Heart left ventricle (tissue), 16 donors: ENCODE measurements around the gene ZNF597. TPM values are rescaled to one million over a fixed set of nuclear protein-coding genes. Genes with fewer than 3 reads are reported as not detected.

Source experiments
- ATAC-seq, 4 donors: fragments of 200-7000 bp; cut with Tn5 transposase; one replicate each; pipeline ENCODE4 v1.9.1; 2020 to 2022; ENCODE audit warnings: moderate library complexity in 4 of 4, mild to moderate bottlenecking in 3 of 4, moderate number of reproducible peaks in 1 of 4
- DNase-seq, 5 donors: peaks; one replicate each; pipeline ENCODE4 v3.0.0-alpha.2; 2020
- H3K27ac ChIP-seq, 12 donors: fragments of 200-600 bp; sonication (generic) in 4 of 12; one replicate each; pipeline versions ENCODE4 v1.5.0 to v1.8.0; 2016 to 2022; ENCODE audit warnings: mild to moderate bottlenecking in 2 of 12
- H3K27me3 ChIP-seq, 9 donors: fragments of 200-600 bp; sonication (generic) in 2 of 9; one replicate each; pipeline versions ENCODE4 v1.5.1 to v1.8.0; 2016 to 2022; ENCODE audit warnings: mild to moderate bottlenecking in 3 of 9
- H3K36me3 ChIP-seq, 9 donors: fragments of 200-600 bp; sonication (generic) in 2 of 9; one replicate each; pipeline versions ENCODE4 v1.5.0 to v1.8.0; 2018 to 2022; ENCODE audit warnings: mild to moderate bottlenecking in 2 of 9
- H3K4me1 ChIP-seq, 12 donors: fragments of 200-600 bp; sonication (generic) in 4 of 12; one replicate each; pipeline versions ENCODE4 v1.5.0 to v1.8.0; 2016 to 2022; ENCODE audit warnings: mild to moderate bottlenecking in 3 of 12
- H3K4me3 ChIP-seq, 12 donors: fragments of 200-600 bp; sonication (generic) in 4 of 12; one replicate each; pipeline versions ENCODE4 v1.5.0 to v1.8.0; 2017 to 2022; ENCODE audit warnings: mild to moderate bottlenecking in 9 of 12, moderate library complexity in 4 of 12
- H3K9me3 ChIP-seq, 12 donors: fragments of 200-600 bp; sonication (generic) in 4 of 12; one replicate each; pipeline versions ENCODE4 v1.5.0 to v1.8.0; 2016 to 2022; ENCODE audit warnings: mild to moderate bottlenecking in 1 of 12
- POLR2A ChIP-seq, 2 donors: fragments of 450-650 bp; IDR thresholded peaks; one replicate each; pipeline ENCODE4 v1.6.1; 2017; ENCODE audit warnings: antibody characterized with exemption in 2 of 2, mild to moderate bottlenecking in 2 of 2, moderate library complexity in 2 of 2
- WGBS, 4 donors: extraction: QIAGEN DNeasy Blood & Tissue Kit in 2 of 4; methylation state at CpG; one replicate each; pipeline versions ENCODE4 v1.1.5 to v1.1.7; 2013 to 2018; 5-methylcytosine and 5-hydroxymethylcytosine counted together
- intact Hi-C, 10 donors: fragments of 100-400 bp; cut with DNase I; formaldehyde crosslinking; loops; one replicate each; pipeline versions ENCODE4 v1.11.1 to v1.14.2; 2022
- polyA plus RNA-seq, 2 donors: library from polyadenylated mRNA; stranded (reverse); fragments of 200-250 nt; gene quantifications; one replicate each; pipeline ENCODE4 v1.2.3, GENCODE V29; 2013
- total RNA-seq, 9 donors: library from RNA; depleted of rRNA in 2 of 9; stranded (reverse); fragments of >200 nt in 2 of 9; fragmentation: NEBNext Ultra II Directional in 3 of 9; extraction: Animal tissue kit (Norgen Biotek cat#: 25700) in 3 of 9; gene quantifications; one replicate each; pipeline versions ENCODE4 v1.1.0 to v1.2.4, GENCODE V29; 2016 to 2023
- TF ChIP-seq, protein P1 (sequence below), 12 donors: fragments of 200-600 bp; sonication (generic) in 4 of 12; IDR thresholded peaks; one replicate each; pipeline versions ENCODE4 v1.5.0 to v1.8.0; 2018 to 2022; ENCODE audit warnings: antibody characterized with exemption in 12 of 12, mild to moderate bottlenecking in 5 of 12
- donor health status: ischemic (EF 13 %, LVEDD 7.1; RV severe dilation, severe dysfunction).
- donor health status: healthy with polysubstance abuse.
- donor health status: DM: no; HTN: yes; CAD: no.
- donor health status: DM: no; HTN: no; CAD: no.
- donor health status: ischemic (EF 25% LVEDD 6.9; RV normal size, moderate dysfunction).
- donor health status: ischemic (EF 25% LVEDD 5.7; RV mildly dilated, moderate dysfunction).
- donor health status: healthy.
- donor health status: DM: yes; HTN: yes; CAD: no.
- donor health status: ischemic (EF 35%, LVEDD 5.7; RV mildly dilated, moderate dysfunction).
- donor health status: nonischemic (EF 11% LVEDD 7.7; RV severe dilation, severe dysfunction).
- donor health status: DM: yes; HTN: yes; CAD: no.
- donor health status: PGD.
- donor health status: ischemic (EF 29% LVEDD 5.4; RV normal size, mild dysfunction).
- donor health status: nonischemic (EF 23%, LVEDD 6.1; RV moderate dilation, normal function).

Gene ZNF597
- total and polyA plus RNA-seq, 11 donors: 0.65 to 3.3 (median 1.6) TPM

DNA sequence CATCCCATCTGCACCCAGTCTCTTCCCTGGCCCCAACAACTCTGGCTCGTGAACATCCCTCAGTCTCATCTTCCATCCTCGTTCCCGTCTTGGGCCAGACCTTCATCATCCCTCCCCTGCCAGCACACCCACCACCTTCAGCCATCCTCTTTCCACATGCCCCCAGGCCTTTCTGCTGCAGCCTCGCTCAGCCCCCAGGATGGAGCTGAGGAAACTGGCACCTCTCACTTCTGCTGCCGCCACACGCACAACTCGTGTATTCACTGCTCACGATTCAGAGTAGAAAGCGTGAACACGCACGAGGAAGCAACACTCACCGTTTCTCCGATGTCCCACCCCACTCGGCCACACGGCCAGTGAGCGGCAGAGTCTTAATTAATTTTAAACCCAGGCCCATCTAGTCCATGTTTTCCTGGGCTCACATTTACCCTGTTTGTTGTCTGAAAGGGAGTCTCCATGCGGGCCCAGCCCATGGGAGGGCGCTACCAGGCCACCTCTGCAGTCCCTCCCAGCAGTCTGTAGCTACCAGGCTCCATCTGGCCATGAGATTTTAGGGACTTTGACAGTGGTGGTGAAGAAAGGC lies 39.4 kb upstream of the ZNF597 start:
- WGBS, 4 donors: 93 to 96% (median 94%) methylated on average over 18 of the region's 18 CpGs
- H3K4me1 ChIP-seq: peaks cover 0 to 30% (median 0%) of the 10 kb centered on the region in 12 donors
- intact Hi-C loops: no loop called here
- no peak overlapping the region for H3K4me3 ChIP-seq
- no peak for DNase-seq
- no peak overlapping the region for H3K27ac ChIP-seq
- H3K27me3 ChIP-seq: no peaks in the 10 kb centered on the region
- no peaks in the 10 kb centered on the region for H3K9me3 ChIP-seq
- ATAC-seq: no peak
- TF ChIP-seq, protein P1, sequence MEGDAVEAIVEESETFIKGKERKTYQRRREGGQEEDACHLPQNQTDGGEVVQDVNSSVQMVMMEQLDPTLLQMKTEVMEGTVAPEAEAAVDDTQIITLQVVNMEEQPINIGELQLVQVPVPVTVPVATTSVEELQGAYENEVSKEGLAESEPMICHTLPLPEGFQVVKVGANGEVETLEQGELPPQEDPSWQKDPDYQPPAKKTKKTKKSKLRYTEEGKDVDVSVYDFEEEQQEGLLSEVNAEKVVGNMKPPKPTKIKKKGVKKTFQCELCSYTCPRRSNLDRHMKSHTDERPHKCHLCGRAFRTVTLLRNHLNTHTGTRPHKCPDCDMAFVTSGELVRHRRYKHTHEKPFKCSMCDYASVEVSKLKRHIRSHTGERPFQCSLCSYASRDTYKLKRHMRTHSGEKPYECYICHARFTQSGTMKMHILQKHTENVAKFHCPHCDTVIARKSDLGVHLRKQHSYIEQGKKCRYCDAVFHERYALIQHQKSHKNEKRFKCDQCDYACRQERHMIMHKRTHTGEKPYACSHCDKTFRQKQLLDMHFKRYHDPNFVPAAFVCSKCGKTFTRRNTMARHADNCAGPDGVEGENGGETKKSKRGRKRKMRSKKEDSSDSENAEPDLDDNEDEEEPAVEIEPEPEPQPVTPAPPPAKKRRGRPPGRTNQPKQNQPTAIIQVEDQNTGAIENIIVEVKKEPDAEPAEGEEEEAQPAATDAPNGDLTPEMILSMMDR (IDR thresholded peaks at IDR 0.05): no peak
- no peak for TF ChIP-seq POLR2A (IDR thresholded peaks at IDR 0.05)
- peaks cover 0 to 94% (median 82%) of the 10 kb centered on the region in 9 donors for H3K36me3 ChIP-seq

DNA sequence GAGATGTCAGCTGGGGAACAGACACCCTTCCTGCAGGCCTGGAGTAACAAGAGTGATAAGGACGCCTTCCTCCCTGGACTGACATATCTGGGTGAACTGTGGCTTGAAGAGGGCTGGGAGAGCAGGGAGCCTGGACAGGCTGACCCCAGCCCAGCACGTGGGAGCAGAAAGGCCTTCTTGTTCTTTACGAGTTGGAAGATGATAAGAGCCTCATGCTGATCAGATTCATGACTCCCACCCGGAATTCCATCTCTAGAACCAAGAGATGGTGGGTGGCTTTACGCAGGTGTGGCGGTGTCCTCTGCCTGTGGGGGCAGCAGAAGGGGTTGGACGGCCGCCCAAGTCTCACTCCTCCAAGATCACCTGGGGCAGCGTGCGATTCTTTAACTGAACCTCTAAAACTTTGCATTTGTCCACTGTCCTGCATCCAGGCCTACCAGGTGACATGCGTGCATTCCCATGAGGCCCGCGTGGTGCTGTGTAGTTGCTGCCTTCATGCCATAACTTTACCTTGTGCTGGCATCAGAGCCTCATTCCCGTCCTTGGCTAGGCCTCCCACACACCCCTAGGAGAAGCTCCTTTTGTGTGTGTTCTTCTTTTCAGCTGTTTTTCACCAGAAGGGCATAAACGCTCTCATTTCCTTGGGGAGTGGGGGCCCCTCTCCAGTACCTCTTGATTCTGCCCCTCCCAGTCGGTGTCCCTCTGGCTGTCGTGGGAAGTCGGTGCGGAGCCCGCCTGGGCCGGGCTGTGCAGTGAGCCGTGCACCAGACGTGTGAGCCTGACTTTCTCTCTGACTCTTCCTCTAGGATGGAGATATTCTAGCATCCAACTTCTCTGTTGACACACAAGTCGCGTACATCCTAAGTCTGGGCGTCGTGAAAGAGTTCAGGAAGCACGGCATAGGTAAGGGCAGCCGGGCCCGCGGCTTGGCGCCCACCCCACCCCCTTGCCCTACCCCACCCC lies 38.7 kb upstream of the ZNF597 start:
- no peak overlapping the region for H3K4me3 ChIP-seq
- DNase-seq (no peak), ATAC-seq (peak in 3 of 4 donors; percentile 26 to 35 (median 31))
- H3K9me3 ChIP-seq: no peaks in the 10 kb centered on the region
- intact Hi-C loops: no loop called here
- TF ChIP-seq POLR2A (IDR thresholded peaks at IDR 0.05): no peak
- TF ChIP-seq, protein P1 (IDR thresholded peaks at IDR 0.05): no peak
- no peaks in the 10 kb centered on the region for H3K27me3 ChIP-seq
- H3K4me1 ChIP-seq: peaks cover 0 to 33% (median 0%) of the 10 kb centered on the region in 12 donors
- H3K36me3 ChIP-seq: peaks cover 0 to 92% (median 79%) of the 10 kb centered on the region in 9 donors
- 82 to 85% (median 83%) methylated on average over 32 of the region's 32 CpGs for WGBS, 4 donors
- H3K27ac ChIP-seq: peak overlapping the region in 7 of 12 donors; percentile 2 to 65 (median 35)

DNA sequence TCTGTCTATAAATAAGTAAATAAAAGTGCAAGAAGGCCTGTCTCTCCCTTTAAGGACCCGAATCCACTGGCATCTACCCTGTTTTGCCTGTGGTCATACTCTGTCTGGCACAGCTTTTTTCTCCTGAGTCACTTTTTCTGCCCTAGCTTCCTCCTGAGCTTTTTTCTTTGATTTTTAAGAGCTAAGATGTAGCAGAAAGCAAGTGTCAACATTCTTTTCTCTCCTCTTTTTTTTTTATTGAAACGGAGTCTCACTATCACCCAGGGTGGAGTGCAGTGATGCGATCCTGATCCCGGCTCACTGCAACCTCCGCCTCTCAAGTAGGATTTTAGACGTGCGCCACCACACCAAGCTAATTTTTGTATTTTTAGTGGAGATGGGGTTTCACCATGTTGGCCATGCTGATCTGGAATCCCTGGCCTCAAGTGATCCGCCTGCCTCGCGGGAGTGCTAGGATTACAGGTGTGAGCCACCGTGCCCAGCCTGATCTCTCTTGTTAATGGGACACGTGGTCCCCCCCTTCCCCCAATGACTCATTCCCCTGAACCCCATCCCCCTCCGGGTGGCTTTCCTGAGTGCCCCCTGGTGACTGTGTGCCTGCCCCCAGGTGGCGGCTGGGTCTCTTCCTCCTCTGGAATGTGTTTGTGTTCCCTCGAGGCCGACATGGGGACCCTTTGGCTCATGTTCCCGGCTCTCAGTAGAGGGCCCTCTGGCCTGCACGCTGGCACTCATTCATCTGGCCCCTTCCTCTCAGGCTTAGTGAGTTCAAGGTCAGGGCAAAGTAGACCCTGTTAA lies 37.8 kb upstream of the ZNF597 start:
- peaks cover 0 to 33% (median 4%) of the 10 kb centered on the region in 12 donors for H3K4me1 ChIP-seq
- H3K27ac ChIP-seq: peak overlapping the region in 8 of 12 donors; percentile 2 to 65 (median 34)
- DNase-seq (peak in 1 of 5 donors; percentile 39), ATAC-seq (peak in 2 of 4 donors; percentile 28 to 33)
- H3K36me3 ChIP-seq: peaks cover 0 to 89% (median 71%) of the 10 kb centered on the region in 9 donors
- no peak overlapping the region for H3K4me3 ChIP-seq
- intact Hi-C loops: no loop called here
- TF ChIP-seq POLR2A (IDR thresholded peaks at IDR 0.05): no peak
- TF ChIP-seq, protein P1 (IDR thresholded peaks at IDR 0.05): no peak
- WGBS, 4 donors: 56 to 71% (median 58%) methylated on average over 12 to 18 of the region's 18 CpGs
- no peaks in the 10 kb centered on the region for H3K27me3 ChIP-seq
- no peaks in the 10 kb centered on the region for H3K9me3 ChIP-seq
